HEK293 (cell line): ENCODE data around the gene CZIB.

ENCODE experiments used
- BCL11B ChIP-seq: fragments of 450-650 bp; formaldehyde crosslinking; IDR thresholded peaks from 2 replicates; pipeline ENCODE4 v1.5.1; 2016; ENCODE audit warnings: low read depth, missing biosample characterization, missing genetic modification characterization
- EGR2 ChIP-seq: fragments of 450-650 bp; formaldehyde crosslinking; IDR thresholded peaks from 2 replicates; pipeline ENCODE4 v1.5.1; 2016; ENCODE audit warnings: low read depth, missing biosample characterization, missing genetic modification characterization
- KLF7 ChIP-seq: fragments of 450-650 bp; formaldehyde crosslinking; IDR thresholded peaks from 2 replicates; pipeline ENCODE4 v1.5.1; 2016; ENCODE audit warnings: missing biosample characterization, missing genetic modification characterization, borderline replicate concordance
- MYNN ChIP-seq: fragments of 450-650 bp; formaldehyde crosslinking; IDR thresholded peaks from 2 replicates; pipeline ENCODE4 v1.5.1; 2016; ENCODE audit warnings: missing biosample characterization, missing genetic modification characterization, borderline replicate concordance
- OSR2 ChIP-seq: fragments of 450-650 bp; formaldehyde crosslinking; IDR thresholded peaks from 2 replicates; pipeline ENCODE4 v1.5.1; 2016; ENCODE audit warnings: missing biosample characterization, missing genetic modification characterization
- OVOL3 ChIP-seq: fragments of 450-650 bp; formaldehyde crosslinking; IDR thresholded peaks from 2 replicates; pipeline ENCODE4 v1.5.1; 2016; ENCODE audit warnings: missing biosample characterization, missing genetic modification characterization
- WT1 ChIP-seq: fragments of 450-650 bp; formaldehyde crosslinking; IDR thresholded peaks from 2 replicates; pipeline ENCODE4 v1.5.1; 2016; ENCODE audit warnings: missing biosample characterization, missing genetic modification characterization
- ZBTB20 ChIP-seq: fragments of 450-650 bp; formaldehyde crosslinking; IDR thresholded peaks from 2 replicates; pipeline ENCODE4 v1.5.1; 2016; ENCODE audit warnings: missing biosample characterization, missing genetic modification characterization
- ZFHX2 ChIP-seq: fragments of 450-650 bp; formaldehyde crosslinking; conservative IDR thresholded peaks from 2 replicates; pipeline ENCODE4 v1.5.1; 2016; ENCODE audit warnings: missing biosample characterization, missing genetic modification characterization
- ZFP37 ChIP-seq: fragments of 450-650 bp; formaldehyde crosslinking; IDR thresholded peaks from 2 replicates; pipeline ENCODE4 v1.5.1; 2016; ENCODE audit warnings: missing biosample characterization, missing genetic modification characterization
- ZNF214 ChIP-seq: fragments of 450-650 bp; formaldehyde crosslinking; IDR thresholded peaks from 2 replicates; pipeline ENCODE4 v1.5.1; 2017; ENCODE audit warnings: missing biosample characterization, mild to moderate bottlenecking, missing genetic modification characterization, borderline replicate concordance
- ZNF24 ChIP-seq: fragments of 450-650 bp; formaldehyde crosslinking; IDR thresholded peaks from 2 replicates; pipeline ENCODE4 v1.5.1; 2016; ENCODE audit warnings: missing biosample characterization, missing genetic modification characterization
- ZNF292 ChIP-seq: fragments of 450-650 bp; formaldehyde crosslinking; IDR thresholded peaks from 2 replicates; pipeline ENCODE4 v1.5.1; 2016; ENCODE audit warnings: low read depth, missing biosample characterization, missing genetic modification characterization, borderline replicate concordance
- ZNF366 ChIP-seq: fragments of 450-650 bp; formaldehyde crosslinking; conservative IDR thresholded peaks from 2 replicates; pipeline ENCODE4 v1.5.1; 2016; ENCODE audit warnings: missing biosample characterization, missing genetic modification characterization
- ZNF404 ChIP-seq: fragments of 450-650 bp; formaldehyde crosslinking; IDR thresholded peaks from 2 replicates; pipeline ENCODE4 v1.5.1; 2017; ENCODE audit warnings: missing biosample characterization, missing genetic modification characterization
- ZNF571 ChIP-seq: fragments of 450-650 bp; formaldehyde crosslinking; IDR thresholded peaks from 2 replicates; pipeline ENCODE4 v1.5.0; 2017; ENCODE audit warnings: missing biosample characterization, missing genetic modification characterization
- ZNF629 ChIP-seq: fragments of 450-650 bp; formaldehyde crosslinking; IDR thresholded peaks from 2 replicates; pipeline ENCODE4 v1.5.1; 2017; ENCODE audit warnings: missing biosample characterization, missing genetic modification characterization
- ZNF654 ChIP-seq: fragments of 450-650 bp; formaldehyde crosslinking; IDR thresholded peaks from 2 replicates; pipeline ENCODE4 v1.5.1; 2016; ENCODE audit warnings: low read depth, missing biosample characterization, missing genetic modification characterization
- ZNF747 ChIP-seq: fragments of 450-650 bp; formaldehyde crosslinking; IDR thresholded peaks from 2 replicates; pipeline ENCODE4 v1.5.1; 2016; ENCODE audit warnings: missing biosample characterization, missing genetic modification characterization
- ZSCAN16 ChIP-seq: fragments of 450-650 bp; formaldehyde crosslinking; IDR thresholded peaks from 2 replicates; pipeline ENCODE4 v1.5.1; 2016; ENCODE audit warnings: missing biosample characterization, missing genetic modification characterization
- ZSCAN30 ChIP-seq: fragments of 450-650 bp; IDR thresholded peaks from 2 replicates; pipeline ENCODE4 v1.5.1; 2018; ENCODE audit warnings: missing biosample characterization, mild to moderate bottlenecking, missing genetic modification characterization, moderate library complexity
- ZXDB ChIP-seq: fragments of 450-650 bp; formaldehyde crosslinking; IDR thresholded peaks from 2 replicates; pipeline ENCODE4 v1.5.1; 2016; ENCODE audit warnings: missing biosample characterization, missing genetic modification characterization
- TF ChIP-seq, protein P1 (sequence below): fragments of 450-650 bp; formaldehyde crosslinking; conservative IDR thresholded peaks from 2 replicates; pipeline ENCODE4 v1.5.1; 2016; ENCODE audit warnings: low read depth, missing biosample characterization, missing genetic modification characterization
- TF ChIP-seq, protein P2 (sequence below): fragments of 450-650 bp; formaldehyde crosslinking; IDR thresholded peaks from 2 replicates; pipeline ENCODE4 v1.5.1; 2016; ENCODE audit warnings: missing biosample characterization, missing genetic modification characterization, borderline replicate concordance
- TF ChIP-seq, protein P3 (sequence below): fragments of 450-650 bp; formaldehyde crosslinking; IDR thresholded peaks from 2 replicates; pipeline ENCODE4 v1.5.1; 2016; ENCODE audit warnings: missing biosample characterization, missing genetic modification characterization
- TF ChIP-seq, protein P4 (sequence below): fragments of 450-650 bp; formaldehyde crosslinking; IDR thresholded peaks from 2 replicates; pipeline ENCODE4 v1.5.1; 2016; ENCODE audit warnings: missing biosample characterization, missing genetic modification characterization
- TF ChIP-seq, protein P5 (sequence below): fragments of 450-650 bp; formaldehyde crosslinking; IDR thresholded peaks from 2 replicates; pipeline ENCODE4 v1.5.1; 2016; ENCODE audit warnings: missing biosample characterization, missing genetic modification characterization

CZIB gene

DNA sequence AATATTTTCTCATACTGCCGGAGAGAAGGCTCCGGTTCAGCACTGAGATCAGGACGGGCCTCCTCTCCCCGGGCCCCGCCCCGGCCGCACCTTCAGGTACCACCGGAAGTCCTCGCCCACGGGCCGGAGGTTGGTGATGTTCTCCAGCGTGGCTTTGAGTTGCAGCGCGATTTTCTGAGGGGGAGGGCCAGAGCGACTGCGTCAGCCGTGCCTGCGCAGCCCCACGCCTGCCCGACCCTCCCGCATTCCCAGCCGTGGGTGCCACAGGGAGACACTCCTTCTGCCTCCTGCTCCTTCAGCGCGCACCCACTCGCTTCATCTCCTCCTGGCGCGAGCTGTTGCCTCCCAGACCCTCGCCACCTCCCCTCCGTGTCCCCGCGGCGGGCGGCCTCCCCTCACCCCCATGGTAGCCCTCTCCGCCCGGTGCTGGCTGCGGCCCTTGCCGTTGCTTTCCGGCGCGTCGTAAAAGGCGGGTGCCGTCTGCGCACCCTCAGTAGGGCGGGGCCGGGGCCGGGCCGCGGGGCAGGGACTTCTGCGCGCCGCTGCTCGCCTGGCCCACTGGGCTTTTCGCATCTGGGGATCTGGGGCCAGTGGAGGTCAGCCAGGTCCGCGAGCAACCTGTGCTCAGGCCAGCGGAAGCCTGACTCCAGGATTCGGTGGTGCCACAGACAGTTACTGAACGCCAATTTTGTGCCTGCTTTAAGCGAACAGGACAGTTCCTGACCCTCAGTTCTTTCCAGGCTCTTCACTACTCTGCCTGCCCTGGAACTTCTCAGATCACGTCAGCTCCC lies at the start of gene CZIB (continued):
- TF ChIP-seq OSR2 (tag by site-specific recombination) = 0 out of 2 replicates have a peak, but pooled peaks have one; percentile 17
- no peak for TF ChIP-seq ZNF214 (tag by site-specific recombination)
- TF ChIP-seq KLF7 (tag by site-specific recombination) = peak; percentile 91
- TF ChIP-seq ZSCAN30 (tag by site-specific recombination) = peak; percentile 72
- peak; percentile 63 for TF ChIP-seq ZNF24 (tag by site-specific recombination)
- TF ChIP-seq ZNF366 (tag by site-specific recombination) = peak; percentile 39; the same call in 1 of the 2 replicates
- TF ChIP-seq ZNF404 (tag by site-specific recombination) = no peak
- TF ChIP-seq EGR2 (tag by site-specific recombination) = peak; percentile 96
- peak; percentile 64; the same call in 1 of the 2 replicates for TF ChIP-seq MYNN
- no peak for TF ChIP-seq ZNF747 (tag by site-specific recombination)
- TF ChIP-seq ZNF292 (tag by site-specific recombination) = no peak
- peak; percentile 71; the same call in 1 of the 2 replicates for TF ChIP-seq BCL11B (tag by site-specific recombination)
- peak; percentile 97 for TF ChIP-seq ZFP37 (tag by site-specific recombination)
- peak; percentile 89 for TF ChIP-seq OVOL3 (tag by site-specific recombination)
- TF ChIP-seq ZSCAN16 (tag by site-specific recombination) = no peak
- no peak for TF ChIP-seq ZNF654 (tag by site-specific recombination)
- TF ChIP-seq ZBTB20 (tag by site-specific recombination) = peak; percentile 91
- TF ChIP-seq, protein P1, sequence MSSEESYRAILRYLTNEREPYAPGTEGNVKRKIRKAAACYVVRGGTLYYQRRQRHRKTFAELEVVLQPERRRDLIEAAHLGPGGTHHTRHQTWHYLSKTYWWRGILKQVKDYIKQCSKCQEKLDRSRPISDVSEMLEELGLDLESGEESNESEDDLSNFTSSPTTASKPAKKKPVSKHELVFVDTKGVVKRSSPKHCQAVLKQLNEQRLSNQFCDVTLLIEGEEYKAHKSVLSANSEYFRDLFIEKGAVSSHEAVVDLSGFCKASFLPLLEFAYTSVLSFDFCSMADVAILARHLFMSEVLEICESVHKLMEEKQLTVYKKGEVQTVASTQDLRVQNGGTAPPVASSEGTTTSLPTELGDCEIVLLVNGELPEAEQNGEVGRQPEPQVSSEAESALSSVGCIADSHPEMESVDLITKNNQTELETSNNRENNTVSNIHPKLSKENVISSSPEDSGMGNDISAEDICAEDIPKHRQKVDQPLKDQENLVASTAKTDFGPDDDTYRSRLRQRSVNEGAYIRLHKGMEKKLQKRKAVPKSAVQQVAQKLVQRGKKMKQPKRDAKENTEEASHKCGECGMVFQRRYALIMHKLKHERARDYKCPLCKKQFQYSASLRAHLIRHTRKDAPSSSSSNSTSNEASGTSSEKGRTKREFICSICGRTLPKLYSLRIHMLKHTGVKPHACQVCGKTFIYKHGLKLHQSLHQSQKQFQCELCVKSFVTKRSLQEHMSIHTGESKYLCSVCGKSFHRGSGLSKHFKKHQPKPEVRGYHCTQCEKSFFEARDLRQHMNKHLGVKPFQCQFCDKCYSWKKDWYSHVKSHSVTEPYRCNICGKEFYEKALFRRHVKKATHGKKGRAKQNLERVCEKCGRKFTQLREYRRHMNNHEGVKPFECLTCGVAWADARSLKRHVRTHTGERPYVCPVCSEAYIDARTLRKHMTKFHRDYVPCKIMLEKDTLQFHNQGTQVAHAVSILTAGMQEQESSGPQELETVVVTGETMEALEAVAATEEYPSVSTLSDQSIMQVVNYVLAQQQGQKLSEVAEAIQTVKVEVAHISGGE = peak; percentile 90
- no peak for TF ChIP-seq ZNF571 (tag by site-specific recombination)
- TF ChIP-seq, protein P2, sequence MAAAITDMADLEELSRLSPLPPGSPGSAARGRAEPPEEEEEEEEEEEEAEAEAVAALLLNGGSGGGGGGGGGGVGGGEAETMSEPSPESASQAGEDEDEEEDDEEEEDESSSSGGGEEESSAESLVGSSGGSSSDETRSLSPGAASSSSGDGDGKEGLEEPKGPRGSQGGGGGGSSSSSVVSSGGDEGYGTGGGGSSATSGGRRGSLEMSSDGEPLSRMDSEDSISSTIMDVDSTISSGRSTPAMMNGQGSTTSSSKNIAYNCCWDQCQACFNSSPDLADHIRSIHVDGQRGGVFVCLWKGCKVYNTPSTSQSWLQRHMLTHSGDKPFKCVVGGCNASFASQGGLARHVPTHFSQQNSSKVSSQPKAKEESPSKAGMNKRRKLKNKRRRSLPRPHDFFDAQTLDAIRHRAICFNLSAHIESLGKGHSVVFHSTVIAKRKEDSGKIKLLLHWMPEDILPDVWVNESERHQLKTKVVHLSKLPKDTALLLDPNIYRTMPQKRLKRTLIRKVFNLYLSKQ (tag by site-specific recombination) = peak; percentile 22; the same call in 1 of the 2 replicates
- TF ChIP-seq, protein P3, sequence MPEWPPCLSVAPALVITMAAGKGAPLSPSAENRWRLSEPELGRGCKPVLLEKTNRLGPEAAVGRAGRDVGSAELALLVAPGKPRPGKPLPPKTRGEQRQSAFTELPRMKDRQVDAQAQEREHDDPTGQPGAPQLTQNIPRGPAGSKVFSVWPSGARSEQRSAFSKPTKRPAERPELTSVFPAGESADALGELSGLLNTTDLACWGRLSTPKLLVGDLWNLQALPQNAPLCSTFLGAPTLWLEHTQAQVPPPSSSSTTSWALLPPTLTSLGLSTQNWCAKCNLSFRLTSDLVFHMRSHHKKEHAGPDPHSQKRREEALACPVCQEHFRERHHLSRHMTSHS = no peak
- TF ChIP-seq, protein P4, sequence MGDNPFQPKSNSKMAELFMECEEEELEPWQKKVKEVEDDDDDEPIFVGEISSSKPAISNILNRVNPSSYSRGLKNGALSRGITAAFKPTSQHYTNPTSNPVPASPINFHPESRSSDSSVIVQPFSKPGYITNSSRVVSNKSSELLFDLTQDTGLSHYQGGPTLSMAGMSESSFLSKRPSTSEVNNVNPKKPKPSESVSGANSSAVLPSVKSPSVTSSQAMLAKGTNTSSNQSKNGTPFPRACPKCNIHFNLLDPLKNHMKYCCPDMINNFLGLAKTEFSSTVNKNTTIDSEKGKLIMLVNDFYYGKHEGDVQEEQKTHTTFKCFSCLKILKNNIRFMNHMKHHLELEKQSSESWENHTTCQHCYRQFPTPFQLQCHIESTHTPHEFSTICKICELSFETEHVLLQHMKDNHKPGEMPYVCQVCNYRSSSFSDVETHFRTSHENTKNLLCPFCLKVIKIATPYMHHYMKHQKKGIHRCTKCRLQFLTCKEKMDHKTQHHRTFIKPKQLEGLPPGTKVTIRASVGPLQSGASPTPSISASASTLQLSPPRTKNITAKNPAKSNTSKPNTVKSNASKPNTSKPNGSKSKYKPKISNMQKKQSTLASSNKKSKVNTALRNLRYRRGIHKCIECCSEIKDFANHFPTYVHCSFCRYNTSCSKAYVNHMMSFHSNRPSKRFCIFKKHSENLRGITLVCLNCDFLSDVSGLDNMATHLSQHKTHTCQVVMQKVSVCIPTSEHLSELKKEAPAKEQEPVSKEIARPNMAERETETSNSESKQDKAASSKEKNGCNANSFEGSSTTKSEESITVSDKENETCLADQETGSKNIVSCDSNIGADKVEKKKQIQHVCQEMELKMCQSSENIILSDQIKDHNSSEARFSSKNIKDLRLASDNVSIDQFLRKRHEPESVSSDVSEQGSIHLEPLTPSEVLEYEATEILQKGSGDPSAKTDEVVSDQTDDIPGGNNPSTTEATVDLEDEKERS (tag by site-specific recombination) = peak; percentile 78
- TF ChIP-seq ZXDB (tag by site-specific recombination) = peak; percentile 99
- TF ChIP-seq, protein P5, sequence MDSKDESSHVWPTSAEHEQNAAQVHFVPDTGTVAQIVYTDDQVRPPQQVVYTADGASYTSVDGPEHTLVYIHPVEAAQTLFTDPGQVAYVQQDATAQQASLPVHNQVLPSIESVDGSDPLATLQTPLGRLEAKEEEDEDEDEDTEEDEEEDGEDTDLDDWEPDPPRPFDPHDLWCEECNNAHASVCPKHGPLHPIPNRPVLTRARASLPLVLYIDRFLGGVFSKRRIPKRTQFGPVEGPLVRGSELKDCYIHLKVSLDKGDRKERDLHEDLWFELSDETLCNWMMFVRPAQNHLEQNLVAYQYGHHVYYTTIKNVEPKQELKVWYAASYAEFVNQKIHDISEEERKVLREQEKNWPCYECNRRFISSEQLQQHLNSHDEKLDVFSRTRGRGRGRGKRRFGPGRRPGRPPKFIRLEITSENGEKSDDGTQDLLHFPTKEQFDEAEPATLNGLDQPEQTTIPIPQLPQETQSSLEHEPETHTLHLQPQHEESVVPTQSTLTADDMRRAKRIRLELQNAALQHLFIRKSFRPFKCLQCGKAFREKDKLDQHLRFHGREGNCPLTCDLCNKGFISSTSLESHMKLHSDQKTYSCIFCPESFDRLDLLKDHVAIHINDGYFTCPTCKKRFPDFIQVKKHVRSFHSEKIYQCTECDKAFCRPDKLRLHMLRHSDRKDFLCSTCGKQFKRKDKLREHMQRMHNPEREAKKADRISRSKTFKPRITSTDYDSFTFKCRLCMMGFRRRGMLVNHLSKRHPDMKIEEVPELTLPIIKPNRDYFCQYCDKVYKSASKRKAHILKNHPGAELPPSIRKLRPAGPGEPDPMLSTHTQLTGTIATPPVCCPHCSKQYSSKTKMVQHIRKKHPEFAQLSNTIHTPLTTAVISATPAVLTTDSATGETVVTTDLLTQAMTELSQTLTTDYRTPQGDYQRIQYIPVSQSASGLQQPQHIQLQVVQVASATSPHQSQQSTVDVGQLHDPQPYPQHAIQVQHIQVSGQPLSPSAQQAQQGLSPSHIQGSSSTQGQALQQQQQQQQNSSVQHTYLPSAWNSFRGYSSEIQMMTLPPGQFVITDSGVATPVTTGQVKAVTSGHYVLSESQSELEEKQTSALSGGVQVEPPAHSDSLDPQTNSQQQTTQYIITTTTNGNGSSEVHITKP (tag by site-specific recombination) = peak; percentile 81
- peak; percentile 96 for TF ChIP-seq ZFHX2
- peak; percentile 93 for TF ChIP-seq ZNF629 (tag by site-specific recombination)
- TF ChIP-seq WT1 (tag by site-specific recombination) = peak; percentile 87
